ENCODE measurements around the gene ZNF541. TPM values are rescaled to one million over a fixed set of nuclear protein-coding genes. Genes with fewer than 3 reads are reported as not detected.
"Not testable (repeated sequence)": the region's sequence is repeated elsewhere in the genome, so short reads cannot be mapped to it uniquely, and the experiment has no call there.

The ZNF541 gene
- polyA plus RNA-seq, 3 donors, result 0.18 to 0.23 (median 0.22) TPM

DNA sequence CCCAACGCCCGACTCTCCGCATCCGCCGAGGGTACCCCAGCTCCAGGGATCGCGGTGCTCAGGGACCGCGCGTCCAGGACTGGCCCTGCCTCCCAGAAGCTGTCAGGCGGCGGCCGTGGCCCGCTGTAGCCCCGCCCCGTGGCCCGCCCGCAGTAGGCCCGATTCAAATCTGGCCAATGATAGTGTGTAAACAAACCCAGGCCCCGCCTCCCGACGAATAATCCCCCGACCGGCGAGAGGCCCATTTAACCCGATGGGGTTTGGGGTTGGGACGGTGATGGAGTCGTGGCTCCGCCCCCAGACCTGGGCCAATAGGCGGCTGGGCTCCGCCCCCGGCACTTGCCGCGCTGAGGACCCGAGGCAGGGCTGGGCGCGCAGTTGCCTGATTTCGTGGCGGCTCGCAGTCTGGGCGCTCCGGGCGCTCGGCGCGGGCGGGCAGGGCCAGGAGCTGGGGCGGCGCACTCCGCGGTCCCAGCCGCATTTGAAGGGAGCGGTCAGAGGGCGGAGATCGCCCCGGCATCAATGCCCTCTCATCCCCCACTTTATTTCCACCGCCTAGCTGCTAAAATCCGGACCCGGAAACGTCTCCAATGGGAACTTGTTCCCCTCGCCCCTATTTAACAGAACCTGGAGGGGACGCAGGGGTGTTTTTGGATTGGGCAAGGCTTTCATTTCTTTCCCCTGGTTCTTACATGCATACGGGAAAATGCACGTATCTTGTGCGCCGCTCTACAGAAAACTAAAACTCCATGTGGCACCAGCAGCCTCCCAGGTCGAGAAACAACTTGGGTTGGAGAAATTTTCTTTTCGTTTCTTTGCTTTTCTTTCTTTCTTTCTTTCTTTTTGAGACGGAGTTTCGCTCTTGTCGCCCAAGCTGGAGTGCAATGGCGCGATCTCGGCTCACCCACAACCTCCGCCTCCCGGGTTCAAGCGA lies 27.6 kb upstream of the ZNF541 start:
- peak; percentile 96 to 98 (median 97) for DNase-seq (ENCODE audit: low read depth in 3 of 3, low spot score in 2 of 3)

DNA sequence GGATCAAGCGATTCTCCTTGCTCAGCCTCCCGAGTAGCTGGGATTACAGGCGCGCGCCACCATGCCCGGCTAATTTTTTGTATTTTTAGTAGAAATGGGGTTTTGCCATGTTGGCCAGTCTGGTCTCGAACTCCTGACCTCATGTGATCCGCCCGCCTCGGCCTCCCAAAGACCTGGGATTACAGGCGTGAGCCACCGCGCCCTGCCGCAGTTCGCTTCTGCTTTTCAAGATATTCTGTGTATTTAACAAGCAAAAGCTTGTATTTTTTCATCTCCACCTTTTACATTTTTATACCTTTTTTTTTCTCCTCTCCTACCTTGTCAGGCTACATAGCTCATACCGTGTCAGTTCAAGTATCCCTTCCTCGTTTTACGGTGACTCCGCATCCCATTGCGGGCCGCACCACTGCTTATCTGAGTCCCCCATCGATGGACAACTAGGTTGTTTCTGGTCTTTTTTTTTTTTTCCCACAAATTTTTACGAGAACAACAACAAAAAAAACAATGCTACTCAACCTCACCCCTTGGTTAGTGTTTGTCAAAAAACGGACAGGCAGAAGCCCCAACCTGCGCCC lies 26.8 kb upstream of the ZNF541 start:
- DNase-seq (ENCODE audit: low read depth in 3 of 3, low spot score in 2 of 3), result not testable (repeated sequence)

DNA sequence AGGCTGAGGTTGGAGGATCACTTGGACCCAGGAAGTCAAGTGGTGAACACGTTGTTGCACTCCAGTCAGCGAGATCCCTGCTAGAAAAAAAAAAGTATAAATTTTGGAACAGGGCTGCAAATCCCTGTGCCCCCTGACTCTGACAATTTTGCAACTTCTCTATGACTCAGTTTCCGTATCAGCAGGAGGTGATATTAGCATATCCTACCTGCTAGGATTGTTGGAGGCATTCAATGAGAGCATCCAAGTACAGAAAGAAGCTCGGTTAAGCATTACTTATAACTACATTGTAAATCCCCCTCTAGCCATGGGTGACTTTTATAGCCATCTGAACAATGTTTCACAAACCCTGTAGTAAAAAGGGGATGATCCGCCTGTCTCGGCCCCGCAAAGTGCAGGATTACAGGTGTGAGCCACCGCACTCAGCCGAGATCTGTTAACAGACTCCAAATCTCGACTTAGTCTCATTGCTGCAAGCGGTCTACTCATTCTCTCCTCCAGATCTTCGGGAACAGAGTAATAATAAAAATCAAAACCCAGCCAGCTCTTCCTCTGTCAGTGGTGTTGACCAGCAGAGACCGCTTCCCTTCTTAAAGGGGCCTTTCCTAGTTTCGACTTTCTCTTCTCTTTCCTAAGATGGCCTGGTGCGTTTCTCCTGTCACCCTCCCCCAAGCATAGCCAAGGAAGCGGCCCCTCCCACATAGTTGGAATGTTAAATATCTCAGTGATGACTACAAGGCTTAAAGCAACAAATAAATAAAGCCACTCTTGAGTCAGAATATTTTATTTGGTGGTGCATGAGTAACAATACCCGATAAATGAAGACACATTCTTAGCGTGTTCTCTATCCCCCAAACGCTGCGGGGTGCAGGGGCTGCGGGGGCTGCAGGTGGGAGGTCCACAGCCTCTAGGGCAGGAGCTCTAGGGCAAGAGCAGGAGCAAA lies 25.7 kb upstream of the ZNF541 start:
- DNase-seq (ENCODE audit: low read depth in 3 of 3, low spot score in 2 of 3), result peak in 1 of 3 donors; percentile 31

DNA sequence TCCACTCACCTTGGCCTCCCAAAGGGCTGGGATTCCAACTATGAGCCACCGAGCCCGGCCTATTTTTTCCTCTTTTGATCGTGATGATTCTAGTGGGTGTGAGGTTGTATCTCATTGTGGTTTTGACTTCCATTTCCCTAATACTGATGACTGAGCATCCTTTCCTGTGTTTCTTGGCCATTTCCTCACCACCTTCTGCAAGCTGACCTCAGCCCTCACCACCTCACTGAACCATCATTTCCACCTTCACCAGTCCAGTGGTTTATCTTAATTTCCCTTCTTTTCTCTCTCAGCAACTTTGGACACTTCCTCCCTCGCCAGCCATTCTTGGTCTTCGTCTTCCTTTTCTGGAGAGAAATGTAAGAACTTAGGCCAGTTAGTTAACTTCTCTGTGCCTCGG lies 23.0 kb upstream of the ZNF541 start:
- DNase-seq (ENCODE audit: low read depth in 3 of 3, low spot score in 2 of 3), result no peak

DNA sequence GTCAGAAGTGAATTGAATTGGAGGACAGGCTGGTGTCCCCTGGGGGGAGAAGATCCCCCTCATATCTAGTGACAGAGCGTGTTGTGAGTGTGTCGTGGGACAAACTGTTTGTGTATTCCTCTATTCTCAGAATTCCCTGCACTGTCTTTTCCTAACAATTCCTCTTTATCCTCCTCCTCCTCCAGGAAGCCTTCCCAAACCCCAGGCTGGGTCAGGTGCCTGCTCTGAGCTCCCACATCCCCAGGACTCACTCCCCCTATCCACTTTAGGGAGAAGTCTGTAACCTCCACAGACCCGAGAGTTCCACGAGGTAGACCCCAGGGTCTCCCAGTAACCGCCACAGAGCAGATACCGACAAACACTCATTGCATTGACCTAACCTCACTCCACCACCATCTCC lies 20.9 kb upstream of the ZNF541 start:
- DNase-seq (ENCODE audit: low read depth in 3 of 3, low spot score in 2 of 3), result no peak

DNA sequence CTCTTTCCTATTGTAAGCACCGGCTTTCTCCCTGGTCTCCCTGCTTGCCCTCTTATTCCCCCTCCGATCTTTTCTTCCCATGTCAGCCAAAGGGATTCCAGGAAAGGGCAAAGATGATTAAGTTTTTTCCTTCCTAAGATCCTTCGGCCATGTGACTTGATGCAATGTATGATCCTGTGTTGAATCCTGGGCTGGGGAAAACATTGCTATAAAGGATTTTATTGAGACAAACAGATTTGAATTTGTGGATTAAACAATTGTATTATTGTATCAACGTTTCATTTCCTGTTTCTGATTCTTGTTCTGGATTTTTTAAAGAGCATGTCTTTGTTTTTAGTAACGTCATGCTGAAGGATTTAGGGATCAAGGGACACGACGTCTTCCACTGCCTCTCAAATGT lies 16.9 kb upstream of the ZNF541 start:
- no peak for DNase-seq (ENCODE audit: low read depth in 3 of 3, low spot score in 2 of 3)

DNA sequence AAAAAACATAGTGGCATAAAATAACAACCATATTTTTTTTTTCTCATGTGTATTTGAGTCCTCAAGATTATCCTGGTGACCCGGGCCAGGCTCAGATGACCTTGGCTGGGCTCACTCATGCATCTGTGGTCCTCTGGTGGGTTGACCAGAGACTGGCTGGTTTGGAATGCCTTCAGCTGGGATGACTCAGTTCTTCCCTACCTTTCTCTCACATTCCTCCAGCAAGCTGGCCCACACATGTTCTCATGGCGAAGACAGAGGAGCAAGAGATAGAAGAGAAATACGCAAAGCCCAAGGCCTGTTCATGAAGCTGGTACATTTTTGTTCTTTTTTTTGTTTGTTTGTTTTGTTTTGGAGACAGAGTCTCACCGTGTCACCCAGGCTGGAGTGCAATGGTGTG lies 14.3 kb upstream of the ZNF541 start:
- no peak for DNase-seq (ENCODE audit: low read depth in 3 of 3, low spot score in 2 of 3)

DNA sequence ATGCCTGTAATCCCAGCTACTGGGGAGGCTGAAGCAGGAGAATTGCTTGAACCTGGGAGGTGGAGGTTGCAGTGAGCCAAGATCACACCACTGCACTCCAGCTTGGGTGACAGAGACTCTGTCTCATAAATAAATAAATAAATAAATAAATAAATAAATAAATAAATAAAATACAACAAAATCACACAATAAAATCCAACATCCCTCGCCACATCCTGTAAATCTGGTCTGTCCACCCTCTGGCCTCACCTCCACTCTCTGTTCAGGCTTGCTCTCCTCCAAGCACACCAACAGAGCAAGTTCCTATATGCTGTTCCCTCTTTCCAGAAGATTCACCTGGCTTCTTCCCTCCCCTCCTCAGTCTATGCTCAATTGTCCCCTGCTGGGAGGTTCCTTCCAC lies 10.2 kb upstream of the ZNF541 start:
- not testable (repeated sequence) for DNase-seq (ENCODE audit: low read depth in 3 of 3, low spot score in 2 of 3)

DNA sequence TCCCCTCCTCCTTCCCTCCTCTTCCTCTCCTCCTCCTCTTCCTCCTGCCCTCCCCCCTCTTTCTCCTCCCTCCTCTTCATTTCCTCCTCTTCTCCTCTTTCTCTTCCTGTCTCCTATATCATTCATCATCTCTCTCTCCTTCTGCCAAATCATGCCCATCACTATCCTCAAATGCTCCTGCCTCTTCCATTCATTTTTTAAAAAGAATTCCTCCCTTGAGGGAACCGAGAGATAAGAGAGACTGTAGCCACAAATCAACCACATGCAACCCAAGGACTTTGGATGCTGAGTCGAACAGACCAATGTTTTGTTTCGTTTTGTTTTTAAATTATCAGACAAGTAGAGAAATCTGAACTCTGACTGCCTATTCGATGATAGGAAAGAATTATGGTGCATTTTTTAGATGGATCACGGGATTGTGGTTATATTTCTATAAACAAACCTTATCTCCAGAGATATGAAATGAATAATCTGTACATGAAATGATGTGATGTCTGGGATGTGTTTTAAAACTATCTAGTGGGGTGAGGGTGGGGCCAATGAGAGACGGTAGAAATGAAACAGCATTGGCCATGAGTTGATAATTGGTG lies 9.5 kb upstream of the ZNF541 start:
- no peak for DNase-seq (ENCODE audit: low read depth in 3 of 3, low spot score in 2 of 3)

DNA sequence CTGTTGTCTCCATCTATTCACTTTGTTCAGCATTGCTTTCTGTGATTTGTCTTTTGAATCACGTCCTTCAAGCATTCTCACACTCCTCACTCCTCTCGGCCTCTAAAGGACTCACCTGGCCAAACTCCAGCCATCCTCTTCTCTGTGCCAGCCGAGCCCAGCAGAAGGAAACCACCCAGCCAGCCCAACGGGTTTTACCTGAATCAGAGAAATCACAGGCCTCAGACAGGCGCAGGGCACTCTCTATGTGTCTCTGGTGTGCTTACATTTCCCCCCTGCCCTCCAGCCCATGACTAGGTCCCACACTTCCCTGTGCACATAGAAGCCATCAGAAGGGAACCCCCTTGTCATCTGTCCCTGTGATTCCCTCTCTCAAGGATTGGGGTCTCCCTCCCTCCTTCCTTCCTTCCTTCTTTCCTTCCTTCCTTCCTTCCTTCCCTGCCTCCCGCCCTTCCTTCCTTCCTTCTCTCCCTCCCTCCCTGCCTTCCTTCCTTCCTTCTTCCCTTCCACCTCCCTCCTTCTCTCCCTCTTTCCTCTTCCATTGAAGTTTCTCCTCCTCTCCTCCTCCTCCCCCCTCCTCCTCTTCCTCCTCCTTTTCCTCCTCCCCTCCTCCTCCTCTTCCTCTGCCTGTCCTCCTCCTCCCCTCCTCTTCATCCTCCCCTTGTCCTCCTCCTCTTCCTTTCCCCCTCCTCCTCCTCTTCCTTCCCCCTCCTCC lies 8.8 kb upstream of the ZNF541 start:
- no peak for DNase-seq (ENCODE audit: low read depth in 3 of 3, low spot score in 2 of 3)

DNA sequence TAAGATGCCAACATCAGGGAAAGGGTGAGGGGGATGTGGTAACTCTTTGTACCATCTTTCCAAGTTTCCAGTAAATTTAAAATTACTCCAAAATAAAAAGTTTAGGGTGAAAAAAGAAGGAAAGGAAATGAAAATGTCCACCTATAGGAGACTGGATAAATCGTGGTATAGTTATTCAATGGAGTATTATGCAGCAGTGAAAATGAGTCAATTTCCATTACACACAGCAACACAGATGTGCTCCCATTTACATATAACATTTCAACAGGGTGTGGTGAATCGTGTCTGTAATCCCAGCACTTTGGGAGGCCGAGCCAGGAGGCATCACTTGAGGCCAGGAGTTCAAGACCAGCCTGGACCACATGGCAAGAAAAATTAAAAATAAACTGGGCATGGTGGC lies 7.4 kb upstream of the ZNF541 start:
- DNase-seq (ENCODE audit: low read depth in 3 of 3, low spot score in 2 of 3), result no peak

DNA sequence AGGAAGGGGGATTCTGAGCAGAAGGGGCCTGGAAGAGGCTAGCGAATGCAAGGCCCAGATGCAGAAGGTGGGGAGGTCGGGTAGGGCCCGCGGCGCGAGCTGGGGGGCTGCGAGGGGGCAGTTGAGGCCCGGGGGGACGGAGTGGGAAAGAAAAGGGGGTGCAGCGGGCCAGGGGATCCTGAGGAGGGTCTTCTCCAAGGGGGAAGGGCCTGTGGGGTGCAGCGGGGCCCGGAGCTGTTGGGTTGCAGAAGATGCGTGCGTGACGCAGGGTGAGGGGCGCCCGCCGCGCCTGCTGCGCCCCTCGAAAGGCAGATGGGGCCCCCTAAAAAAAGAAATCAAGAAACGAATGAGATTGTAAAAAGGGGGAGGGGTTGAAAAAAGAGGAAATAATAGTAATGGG lies 313 bp downstream of the ZNF541 start:
- no peak for DNase-seq (ENCODE audit: low read depth in 3 of 3, low spot score in 2 of 3)

DNA sequence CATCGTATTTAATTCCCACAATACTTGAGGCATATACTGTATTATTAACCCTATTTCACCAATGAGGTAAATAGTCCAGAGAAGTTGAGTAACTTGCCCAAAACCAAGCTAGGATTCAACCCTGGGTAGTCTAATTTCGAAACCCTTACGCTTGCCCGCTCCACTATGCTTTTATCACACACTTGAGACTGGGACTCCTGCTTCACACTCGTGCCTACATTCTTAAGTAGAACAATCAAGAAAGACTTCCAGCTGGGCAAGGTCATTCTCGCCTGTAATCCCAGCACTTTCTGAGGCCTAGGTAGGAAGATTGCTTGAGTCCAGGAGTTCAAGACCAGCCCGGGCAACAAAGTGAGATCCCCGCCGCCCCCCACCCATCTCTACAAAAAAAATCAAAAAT lies 3.6 kb downstream of the ZNF541 start:
- no peak for DNase-seq (ENCODE audit: low read depth in 3 of 3, low spot score in 2 of 3)

DNA sequence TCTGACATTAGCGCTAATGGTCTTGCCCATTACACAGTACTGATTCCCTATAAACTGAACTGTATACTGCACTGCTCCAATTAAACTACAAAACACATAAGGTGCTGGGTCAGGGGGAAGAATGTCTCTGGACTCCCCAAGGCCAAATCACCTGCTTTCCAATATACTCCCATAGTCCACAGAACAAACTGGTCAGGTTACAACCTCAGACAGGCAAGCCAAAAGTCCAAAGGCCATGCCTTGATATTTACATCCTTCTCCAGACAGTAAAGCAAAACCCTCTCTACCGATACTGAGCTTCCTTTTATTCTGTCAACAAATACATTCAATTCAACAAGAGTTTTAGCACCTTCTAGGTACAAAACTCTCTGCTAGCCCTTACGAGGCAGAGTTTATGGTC lies 8.9 kb downstream of the ZNF541 start:
- DNase-seq (ENCODE audit: low read depth in 3 of 3, low spot score in 2 of 3), result no peak

DNA sequence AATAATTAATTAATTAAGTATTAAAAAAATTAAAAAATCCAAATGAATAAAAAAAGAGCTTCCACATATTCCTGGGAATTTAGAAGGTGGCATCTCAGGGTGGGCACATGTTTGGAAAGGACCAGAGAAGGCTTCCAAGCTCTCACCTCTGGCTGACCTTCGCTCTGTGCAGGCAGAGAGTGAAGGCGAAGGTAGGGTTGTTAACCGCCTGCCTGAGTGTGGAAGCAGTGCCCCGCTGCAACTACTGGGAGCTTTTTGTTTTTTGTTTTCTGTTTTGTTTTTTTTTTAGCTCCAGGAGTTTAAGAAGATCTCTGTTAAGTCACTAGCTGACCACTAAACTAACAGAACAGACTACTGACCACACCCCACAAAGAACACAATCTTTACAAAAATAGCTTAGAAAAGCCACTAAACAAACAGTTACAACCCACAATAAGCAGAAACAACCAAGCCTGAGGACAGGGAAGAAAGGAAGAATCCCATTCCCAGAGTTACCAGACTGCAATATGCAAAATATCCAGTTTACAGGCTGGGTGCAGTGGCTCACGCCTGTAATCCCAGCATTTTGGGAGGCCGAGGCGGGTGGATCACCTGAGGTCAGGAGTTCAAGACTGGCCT lies 11.4 kb downstream of the ZNF541 start:
- DNase-seq (ENCODE audit: low read depth in 3 of 3, low spot score in 2 of 3), result no peak

DNA sequence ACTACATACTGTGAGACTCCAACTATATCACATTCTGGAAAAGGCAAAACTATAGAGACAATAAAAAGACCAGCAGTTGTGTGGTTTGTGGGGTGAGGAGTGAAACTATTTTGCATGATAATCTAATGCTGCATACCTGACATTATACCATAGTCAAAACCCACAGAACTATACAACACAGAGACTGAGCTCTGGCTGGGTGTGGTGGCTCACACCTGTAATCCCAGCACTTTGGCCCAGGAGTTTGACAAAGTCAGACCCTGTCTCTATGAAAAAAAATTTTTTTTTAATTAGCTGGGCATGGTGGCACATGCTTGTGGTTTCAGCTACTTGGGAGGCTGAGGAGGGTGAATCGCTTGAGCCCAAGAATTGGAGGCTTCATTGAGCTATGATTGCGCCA lies 11.9 kb downstream of the ZNF541 start:
- no peak for DNase-seq (ENCODE audit: low read depth in 3 of 3, low spot score in 2 of 3)

DNA sequence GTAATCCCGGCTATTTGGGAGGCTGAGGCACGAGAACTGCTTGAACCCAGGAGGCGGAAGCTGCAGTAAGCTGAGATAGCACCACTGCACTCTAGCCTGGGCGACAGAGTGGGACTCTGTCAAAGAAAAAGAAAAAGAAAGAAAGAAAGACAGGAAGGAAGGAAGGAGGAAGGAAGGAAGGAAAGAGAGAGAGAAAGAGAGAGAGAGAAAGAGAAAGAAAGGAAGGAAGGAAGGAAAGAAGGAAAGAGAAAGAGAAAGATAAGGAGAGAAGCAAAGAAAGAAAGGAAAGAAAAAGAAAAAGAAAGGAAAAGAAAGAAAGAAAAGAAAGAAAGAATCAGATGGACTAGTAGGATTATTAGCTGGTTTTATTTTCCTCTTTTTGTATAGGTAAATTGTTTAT lies 22.8 kb downstream of the ZNF541 start:
- DNase-seq (ENCODE audit: low read depth in 3 of 3, low spot score in 2 of 3), result no peak

DNA sequence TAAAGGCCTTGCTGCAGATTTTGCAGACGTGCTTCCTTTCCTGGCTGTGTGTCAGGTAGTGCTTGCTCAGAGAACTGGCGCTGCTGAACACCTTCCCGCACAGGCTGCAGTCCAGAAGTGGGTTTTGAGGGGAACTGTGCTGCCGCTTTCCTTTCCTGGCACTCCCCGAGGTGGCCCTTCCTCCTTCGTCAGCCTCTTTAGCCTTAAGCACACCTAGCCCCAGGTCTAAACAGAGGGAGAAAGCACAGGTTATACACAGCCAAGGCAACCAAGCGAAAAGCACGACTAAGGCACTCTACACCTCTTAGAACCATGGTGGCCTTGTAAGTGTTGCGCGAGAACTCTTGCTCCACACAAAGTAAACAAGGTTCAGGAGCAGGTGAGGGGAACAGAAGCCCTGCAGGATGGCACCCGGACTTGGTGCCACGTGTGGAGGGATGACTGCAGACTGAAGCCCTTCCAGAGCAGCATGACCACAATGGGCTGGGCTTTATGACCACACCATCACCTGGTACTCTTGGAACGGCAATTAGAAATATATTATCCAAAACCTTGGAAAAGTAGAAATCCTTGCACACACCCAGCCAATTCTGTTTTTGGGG lies 23.6 kb downstream of the ZNF541 start:
- DNase-seq (ENCODE audit: low read depth in 3 of 3, low spot score in 2 of 3), result no peak

DNA sequence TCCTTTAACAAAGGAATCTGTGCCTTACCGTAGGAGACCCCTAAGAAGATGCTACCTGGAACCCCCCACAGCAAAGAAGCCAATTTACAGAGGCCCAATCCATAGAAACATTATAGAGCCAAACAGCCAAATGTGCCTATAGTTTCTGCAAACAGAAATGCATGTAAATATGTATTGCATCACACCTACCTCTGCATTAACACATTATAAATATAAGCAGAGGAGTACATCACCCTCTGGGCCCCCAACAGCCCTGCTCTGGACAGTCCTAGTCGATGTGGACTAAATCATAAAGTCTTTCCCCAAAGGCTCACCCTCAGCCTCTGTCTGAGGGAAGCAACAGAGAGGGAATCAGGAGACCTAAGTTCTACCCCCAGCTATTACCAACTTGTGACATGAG lies 25.7 kb downstream of the ZNF541 start:
- no peak for DNase-seq (ENCODE audit: low read depth in 3 of 3, low spot score in 2 of 3)
